NCI-H146 treated with DMSO at 0.1 percent for 48 hours (cell line): ENCODE measurements around the gene EOGT.

Experiments used
- DNase-seq: peaks from one replicate; lab custom pipeline; 2025; ENCODE audit not compliant: unreplicated experiment; lab: John Stamatoyannopoulos, UW

Gene EOGT

GRCh38 chr3:69013253-69014021 lies at the start of gene EOGT:
TSS of gene EOGT (minus strand) at chr3:69013684. CDS start at chr3:69009846, 3,838 bp downstream.
- DNase-seq, result peak; percentile 21

- DNase-seq, result no peak
Observed at GRCh38 chr3:69059688-69060087, 46.2 kb upstream of the EOGT start.

GRCh38 chr3:69058947-69059224 lies 45.4 kb upstream of the EOGT start:
- no peak for DNase-seq

GRCh38 chr3:69058180-69058946 lies 44.9 kb upstream of the EOGT start:
- no peak for DNase-seq

GRCh38 chr3:69052472-69052898 lies 39.0 kb upstream of the EOGT start:
- no peak for DNase-seq

- DNase-seq, result no peak
Observed at GRCh38 chr3:69051756-69052471, 38.4 kb upstream of the EOGT start, which contains the start of gene TMF1. TSS of gene TMF1 (minus strand) at chr3:69052333. CDS start at chr3:69052086, 247 bp downstream.

- no peak for DNase-seq
Observed at GRCh38 chr3:69048990-69049389, 35.5 kb upstream of the EOGT start.

- no peak for DNase-seq
Observed at GRCh38 chr3:69044608-69045007, 31.1 kb upstream of the EOGT start.

- no peak for DNase-seq
Observed at GRCh38 chr3:69033470-69033869, 20.0 kb upstream of the EOGT start.

GRCh38 chr3:69032737-69033136 lies 19.3 kb upstream of the EOGT start:
- no peak for DNase-seq

- no peak for DNase-seq
Observed at GRCh38 chr3:69032142-69032541, 18.7 kb upstream of the EOGT start.

- no peak for DNase-seq
Observed at GRCh38 chr3:69031635-69032034, 18.2 kb upstream of the EOGT start.

- DNase-seq, result no peak
Observed at GRCh38 chr3:69020857-69021256, 7.4 kb upstream of the EOGT start.

- DNase-seq, result no peak
Observed at GRCh38 chr3:69020424-69020823, 6.9 kb upstream of the EOGT start.

- DNase-seq, result no peak
Observed at GRCh38 chr3:69016901-69017300, 3.4 kb upstream of the EOGT start.

- DNase-seq, result no peak
Observed at GRCh38 chr3:69016102-69016501, 2.6 kb upstream of the EOGT start.

GRCh38 chr3:69014022-69014580 lies 617 bp upstream of the EOGT start:
- no peak for DNase-seq

- no peak for DNase-seq
Observed at GRCh38 chr3:69012800-69013252, 658 bp downstream of the EOGT start.

GRCh38 chr3:69012100-69012799 lies 1.2 kb downstream of the EOGT start:
- no peak for DNase-seq

GRCh38 chr3:69011096-69011730 lies 2.3 kb downstream of the EOGT start:
- DNase-seq, result no peak
